ENCODE data around the gene PRTFDC1. TPM values are rescaled to one million over a fixed set of nuclear protein-coding genes. Genes with fewer than 3 reads are reported as not detected.
"Not testable (repeated sequence)": the region's sequence is repeated elsewhere in the genome, so short reads cannot be mapped to it uniquely, and the experiment has no call there.

The PRTFDC1 gene
- total RNA-seq, 1 donor from 2014 or later, result 14.4 TPM

DNA sequence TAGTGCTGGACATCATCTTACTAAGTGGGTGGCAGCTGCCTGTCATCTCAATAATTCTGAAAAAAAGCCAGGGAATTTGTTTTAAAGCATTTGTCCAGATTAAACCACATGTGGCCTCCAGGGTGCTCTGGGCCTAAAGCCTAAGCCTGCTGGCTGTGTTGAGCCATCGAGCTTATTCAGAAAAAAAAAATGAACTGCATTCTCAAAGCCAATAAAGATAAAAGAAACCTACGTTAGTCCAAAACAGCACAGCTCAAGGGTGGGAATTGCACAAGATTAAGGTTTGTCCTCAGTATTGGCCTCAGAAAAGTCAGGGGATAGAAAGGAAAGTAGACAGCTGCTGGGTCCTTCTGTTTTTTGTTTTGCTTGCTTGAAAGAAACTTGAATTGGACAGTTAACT is 22.6 kb upstream of the PRTFDC1 start:
- no peak overlapping the region for H3K27ac Mint-ChIP-seq (ENCODE audit: unreplicated experiment)
- no peaks in the 10 kb centered on the region for H3K27me3 Mint-ChIP-seq (ENCODE audit: unreplicated experiment)
- no peaks in the 10 kb centered on the region for H3K36me3 Mint-ChIP-seq (ENCODE audit: unreplicated experiment)
- no peak for DNase-seq
- H3K9me3 Mint-ChIP-seq (ENCODE audit: unreplicated experiment), result no peaks in the 10 kb centered on the region
- no peaks in the 10 kb centered on the region for H3K4me1 Mint-ChIP-seq (ENCODE audit: low read depth, unreplicated experiment)
- TF ChIP-seq, protein P1, sequence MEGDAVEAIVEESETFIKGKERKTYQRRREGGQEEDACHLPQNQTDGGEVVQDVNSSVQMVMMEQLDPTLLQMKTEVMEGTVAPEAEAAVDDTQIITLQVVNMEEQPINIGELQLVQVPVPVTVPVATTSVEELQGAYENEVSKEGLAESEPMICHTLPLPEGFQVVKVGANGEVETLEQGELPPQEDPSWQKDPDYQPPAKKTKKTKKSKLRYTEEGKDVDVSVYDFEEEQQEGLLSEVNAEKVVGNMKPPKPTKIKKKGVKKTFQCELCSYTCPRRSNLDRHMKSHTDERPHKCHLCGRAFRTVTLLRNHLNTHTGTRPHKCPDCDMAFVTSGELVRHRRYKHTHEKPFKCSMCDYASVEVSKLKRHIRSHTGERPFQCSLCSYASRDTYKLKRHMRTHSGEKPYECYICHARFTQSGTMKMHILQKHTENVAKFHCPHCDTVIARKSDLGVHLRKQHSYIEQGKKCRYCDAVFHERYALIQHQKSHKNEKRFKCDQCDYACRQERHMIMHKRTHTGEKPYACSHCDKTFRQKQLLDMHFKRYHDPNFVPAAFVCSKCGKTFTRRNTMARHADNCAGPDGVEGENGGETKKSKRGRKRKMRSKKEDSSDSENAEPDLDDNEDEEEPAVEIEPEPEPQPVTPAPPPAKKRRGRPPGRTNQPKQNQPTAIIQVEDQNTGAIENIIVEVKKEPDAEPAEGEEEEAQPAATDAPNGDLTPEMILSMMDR (IDR thresholded peaks at IDR 0.05; ENCODE audit: partially characterized antibody, unreplicated experiment), result no peak
- H3K4me3 Mint-ChIP-seq (ENCODE audit: unreplicated experiment), result no peak overlapping the region

DNA sequence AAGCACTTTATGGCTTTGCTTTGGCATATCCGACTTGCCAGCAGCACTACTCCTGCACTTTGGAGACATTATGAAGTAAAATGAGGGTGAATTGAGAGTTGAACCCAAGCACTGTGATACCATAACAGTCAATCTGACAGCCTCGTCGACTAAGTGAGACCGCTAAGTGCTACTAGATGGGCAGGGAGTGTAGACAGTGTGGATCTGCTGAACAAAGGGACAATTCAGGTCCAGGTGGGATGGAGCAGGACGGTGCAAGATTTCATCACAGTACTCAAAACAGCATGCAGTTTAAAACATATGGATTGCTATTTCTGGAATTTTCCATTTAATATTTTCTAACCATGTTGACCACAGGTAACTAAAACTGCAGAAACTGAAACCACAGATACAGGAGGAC is 20.8 kb upstream of the PRTFDC1 start:
- no peaks in the 10 kb centered on the region for H3K36me3 Mint-ChIP-seq (ENCODE audit: unreplicated experiment)
- no peak overlapping the region for H3K27ac Mint-ChIP-seq (ENCODE audit: unreplicated experiment)
- H3K27me3 Mint-ChIP-seq (ENCODE audit: unreplicated experiment), result no peaks in the 10 kb centered on the region
- H3K4me3 Mint-ChIP-seq (ENCODE audit: unreplicated experiment), result no peak overlapping the region
- H3K9me3 Mint-ChIP-seq (ENCODE audit: unreplicated experiment), result no peaks in the 10 kb centered on the region
- no peaks in the 10 kb centered on the region for H3K4me1 Mint-ChIP-seq (ENCODE audit: low read depth, unreplicated experiment)
- TF ChIP-seq, protein P1 (IDR thresholded peaks at IDR 0.05; ENCODE audit: partially characterized antibody, unreplicated experiment), result no peak
- no peak for DNase-seq

DNA sequence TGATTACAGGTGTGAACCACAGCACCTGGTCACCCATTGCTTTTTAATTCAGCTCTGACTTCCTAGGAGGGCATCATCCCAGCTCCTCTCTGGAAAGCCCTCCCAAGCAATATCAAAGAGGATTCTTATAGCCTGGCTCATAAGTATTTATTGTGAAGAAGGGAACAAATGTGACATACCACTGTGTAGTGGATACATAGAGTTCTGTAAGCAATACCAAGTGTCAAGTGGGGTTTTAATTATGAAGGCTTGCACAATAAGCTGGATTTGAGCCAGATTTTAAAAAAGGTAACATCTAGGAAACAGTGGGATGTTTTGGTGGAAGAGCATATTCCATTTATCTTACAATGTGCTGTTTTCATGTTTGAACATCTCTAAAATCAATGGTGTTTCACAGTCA is 19.0 kb upstream of the PRTFDC1 start:
- Mint-ChIP-seq H3K36me3 (ENCODE audit: unreplicated experiment) (no peaks in the 10 kb centered on the region), H3K4me3 (ENCODE audit: unreplicated experiment) (no peak overlapping the region), H3K27ac (ENCODE audit: unreplicated experiment) (no peak overlapping the region), H3K9me3 (ENCODE audit: unreplicated experiment) (no peaks in the 10 kb centered on the region), H3K27me3 (ENCODE audit: unreplicated experiment) (no peaks in the 10 kb centered on the region), H3K4me1 (ENCODE audit: low read depth, unreplicated experiment) (no peaks in the 10 kb centered on the region)
- TF ChIP-seq, protein P1 (IDR thresholded peaks at IDR 0.05; ENCODE audit: partially characterized antibody, unreplicated experiment), result no peak
- no peak for DNase-seq

DNA sequence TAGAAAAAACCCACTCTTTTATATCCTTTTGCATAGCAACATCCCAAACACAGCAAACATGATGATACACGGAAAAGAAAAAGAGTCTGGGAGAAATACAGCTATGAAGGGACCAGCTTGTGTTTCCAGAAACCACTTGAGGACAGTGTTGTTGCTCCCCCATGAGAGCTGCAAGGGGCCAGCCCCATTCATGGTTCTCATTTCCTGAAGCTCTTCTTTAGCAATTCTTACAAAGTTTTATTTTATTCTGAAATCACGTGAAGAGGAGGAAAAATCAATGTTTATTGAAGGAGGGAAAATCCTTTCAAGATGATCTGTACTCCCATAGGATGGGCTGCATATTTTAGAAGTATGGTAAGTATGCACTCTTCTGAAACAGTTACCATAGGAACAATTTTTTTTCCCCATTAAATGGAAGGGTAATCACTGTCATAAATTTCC is 17.5 kb upstream of the PRTFDC1 start:
- TF ChIP-seq, protein P1 (IDR thresholded peaks at IDR 0.05; ENCODE audit: partially characterized antibody, unreplicated experiment), result no peak
- Mint-ChIP-seq H3K36me3 (ENCODE audit: unreplicated experiment) (no peaks in the 10 kb centered on the region), H3K27me3 (ENCODE audit: unreplicated experiment) (no peaks in the 10 kb centered on the region), H3K4me3 (ENCODE audit: unreplicated experiment) (no peak overlapping the region), H3K9me3 (ENCODE audit: unreplicated experiment) (no peaks in the 10 kb centered on the region), H3K4me1 (ENCODE audit: low read depth, unreplicated experiment) (no peaks in the 10 kb centered on the region), H3K27ac (ENCODE audit: unreplicated experiment) (no peak overlapping the region)
- no peak for DNase-seq

DNA sequence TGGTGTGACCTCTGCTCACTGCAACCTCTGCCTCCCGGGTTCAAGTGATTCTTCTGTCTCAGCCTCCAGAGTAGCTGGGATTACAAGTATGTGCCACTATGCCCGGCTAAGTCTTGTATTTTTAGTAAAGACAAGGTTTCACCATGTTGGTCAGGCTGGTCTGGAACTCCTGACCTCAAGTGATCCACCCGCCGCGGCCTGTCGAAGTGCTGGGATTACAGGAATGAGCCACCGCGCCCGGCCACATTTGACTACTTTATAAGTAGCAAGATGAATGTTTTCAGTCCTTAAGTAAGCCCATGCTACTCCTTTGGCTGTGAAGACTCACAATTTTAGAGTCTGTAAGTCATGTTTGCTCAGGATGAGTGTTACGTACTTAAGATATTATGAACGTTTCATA is 16.5 kb upstream of the PRTFDC1 start:
- not testable (repeated sequence) for H3K27me3 Mint-ChIP-seq (ENCODE audit: unreplicated experiment); H3K27ac Mint-ChIP-seq (ENCODE audit: unreplicated experiment); H3K4me1 Mint-ChIP-seq (ENCODE audit: low read depth, unreplicated experiment); H3K36me3 Mint-ChIP-seq (ENCODE audit: unreplicated experiment); H3K9me3 Mint-ChIP-seq (ENCODE audit: unreplicated experiment); DNase-seq; H3K4me3 Mint-ChIP-seq (ENCODE audit: unreplicated experiment)

DNA sequence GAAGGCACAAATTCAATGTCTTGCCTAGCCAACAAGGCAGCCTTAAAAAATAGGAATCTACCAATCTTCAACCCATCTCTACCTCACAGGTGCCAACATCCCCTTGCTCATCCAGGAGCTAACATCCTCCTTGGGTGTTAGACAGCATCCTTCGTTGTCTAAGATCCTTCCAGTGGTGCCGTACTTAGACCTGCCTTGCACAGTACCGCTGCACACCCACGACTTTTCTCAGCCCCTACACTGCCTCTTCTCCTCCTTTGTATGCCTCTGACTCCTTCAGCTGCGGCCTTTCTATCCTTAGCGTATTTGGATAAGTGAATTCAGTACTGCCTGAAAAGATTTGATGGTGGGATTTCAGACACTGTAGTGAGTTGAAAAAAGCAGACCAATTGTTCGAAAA is 15.9 kb upstream of the PRTFDC1 start:
- Mint-ChIP-seq H3K27me3 (ENCODE audit: unreplicated experiment) (no peaks in the 10 kb centered on the region), H3K27ac (ENCODE audit: unreplicated experiment) (no peak overlapping the region), H3K36me3 (ENCODE audit: unreplicated experiment) (no peaks in the 10 kb centered on the region), H3K4me3 (ENCODE audit: unreplicated experiment) (no peak overlapping the region), H3K4me1 (ENCODE audit: low read depth, unreplicated experiment) (no peaks in the 10 kb centered on the region), H3K9me3 (ENCODE audit: unreplicated experiment) (no peaks in the 10 kb centered on the region)
- TF ChIP-seq, protein P1 (IDR thresholded peaks at IDR 0.05; ENCODE audit: partially characterized antibody, unreplicated experiment), result no peak
- DNase-seq, result no peak

All from glutamatergic neuron (in vitro differentiated cells).